Measurements from ENCODE around the gene CTDNEP1. TPM values are rescaled to one million over a fixed set of nuclear protein-coding genes. Genes with fewer than 3 reads are reported as not detected.
A peak's percentile ranks its signal among the peaks of the same experiment; 100 is the strongest.

The CTDNEP1 gene
- total RNA-seq, 1 donor from 2014 or later: 105 TPM

GRCh38 chr17:7234083-7234951 is 17.2 kb downstream of the CTDNEP1 start, which contains the start of gene DVL2:
Gene DVL2 (minus strand): TSS chr17:7234517. CDS start chr17:7234262, 255 bp downstream.
- intact Hi-C loops (cut with micrococcal nuclease): no loop called here
- Histone ChIP-seq H3K27ac (replicated peaks) (peak within 1 kb of the TSS; percentile 93), H3K27me3 (ENCODE audit: low read depth) (no peaks in the 10 kb centered on the region), H3K4me1 (peaks cover 67% of the 10 kb centered on the region), H3K9me3 (replicated peaks) (no peaks in the 10 kb centered on the region), H3K36me3 (peaks cover 33% of the 10 kb centered on the region), H3K4me3 (peak within 1 kb of the TSS; percentile 79)
- TF ChIP-seq, protein P1, sequence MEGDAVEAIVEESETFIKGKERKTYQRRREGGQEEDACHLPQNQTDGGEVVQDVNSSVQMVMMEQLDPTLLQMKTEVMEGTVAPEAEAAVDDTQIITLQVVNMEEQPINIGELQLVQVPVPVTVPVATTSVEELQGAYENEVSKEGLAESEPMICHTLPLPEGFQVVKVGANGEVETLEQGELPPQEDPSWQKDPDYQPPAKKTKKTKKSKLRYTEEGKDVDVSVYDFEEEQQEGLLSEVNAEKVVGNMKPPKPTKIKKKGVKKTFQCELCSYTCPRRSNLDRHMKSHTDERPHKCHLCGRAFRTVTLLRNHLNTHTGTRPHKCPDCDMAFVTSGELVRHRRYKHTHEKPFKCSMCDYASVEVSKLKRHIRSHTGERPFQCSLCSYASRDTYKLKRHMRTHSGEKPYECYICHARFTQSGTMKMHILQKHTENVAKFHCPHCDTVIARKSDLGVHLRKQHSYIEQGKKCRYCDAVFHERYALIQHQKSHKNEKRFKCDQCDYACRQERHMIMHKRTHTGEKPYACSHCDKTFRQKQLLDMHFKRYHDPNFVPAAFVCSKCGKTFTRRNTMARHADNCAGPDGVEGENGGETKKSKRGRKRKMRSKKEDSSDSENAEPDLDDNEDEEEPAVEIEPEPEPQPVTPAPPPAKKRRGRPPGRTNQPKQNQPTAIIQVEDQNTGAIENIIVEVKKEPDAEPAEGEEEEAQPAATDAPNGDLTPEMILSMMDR (IDR thresholded peaks at IDR 0.05; ENCODE audit: borderline replicate concordance): no peak
- DNase-seq: peak; percentile 96

- Histone ChIP-seq H3K27ac (replicated peaks) (peak overlapping the region; percentile 93), H3K9me3 (replicated peaks) (no peaks in the 10 kb centered on the region), H3K4me1 (peaks cover 61% of the 10 kb centered on the region), H3K36me3 (peaks cover 39% of the 10 kb centered on the region), H3K27me3 (ENCODE audit: low read depth) (no peaks in the 10 kb centered on the region), H3K4me3 (peak overlapping the region; percentile 79)
- TF ChIP-seq, protein P1 (IDR thresholded peaks at IDR 0.05; ENCODE audit: borderline replicate concordance): no peak
- intact Hi-C loops (cut with micrococcal nuclease): no loop called here
- no peak for DNase-seq
Measured at GRCh38 chr17:7233701-7234082, 17.8 kb downstream of the CTDNEP1 start.

GRCh38 chr17:7232114-7232513 is 19.4 kb downstream of the CTDNEP1 start:
- H3K4me3 ChIP-seq: no peak overlapping the region
- H3K27me3 ChIP-seq (ENCODE audit: low read depth): no peaks in the 10 kb centered on the region
- intact Hi-C loops (cut with micrococcal nuclease): no loop called here
- peaks cover 55% of the 10 kb centered on the region for H3K36me3 ChIP-seq
- no peaks in the 10 kb centered on the region for H3K9me3 ChIP-seq (replicated peaks)
- TF ChIP-seq, protein P1 (IDR thresholded peaks at IDR 0.05; ENCODE audit: borderline replicate concordance): no peak
- H3K27ac ChIP-seq (replicated peaks): no peak overlapping the region
- no peak for DNase-seq
- peaks cover 51% of the 10 kb centered on the region for H3K4me1 ChIP-seq

DNA sequence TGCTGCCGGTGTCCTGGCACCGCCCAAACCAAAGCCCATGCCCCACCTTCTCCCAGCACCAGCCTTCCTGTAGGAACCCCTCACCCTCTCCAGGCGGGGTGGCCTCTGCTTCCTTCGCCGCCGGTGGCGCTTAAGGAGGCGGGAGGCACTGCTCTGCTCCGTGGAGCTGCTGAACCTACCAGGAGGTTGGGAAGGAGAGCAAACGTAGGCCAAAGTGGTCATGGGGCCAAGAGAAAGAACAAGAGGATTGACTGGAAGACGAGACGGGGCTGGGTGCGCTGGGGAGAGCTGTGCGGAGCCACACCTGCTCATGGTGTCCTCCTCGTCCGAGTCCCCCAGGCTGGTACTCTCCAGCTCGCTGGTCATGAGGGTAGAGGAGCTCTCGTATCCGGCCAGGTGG is 22.0 kb downstream of the CTDNEP1 start:
- Histone ChIP-seq H3K4me3 (no peak overlapping the region), H3K27me3 (ENCODE audit: low read depth) (no peaks in the 10 kb centered on the region), H3K4me1 (peaks cover 46% of the 10 kb centered on the region), H3K27ac (replicated peaks) (no peak overlapping the region), H3K36me3 (peaks cover 61% of the 10 kb centered on the region), H3K9me3 (replicated peaks) (no peaks in the 10 kb centered on the region)
- DNase-seq: no peak
- intact Hi-C loops (cut with micrococcal nuclease): no loop called here
- TF ChIP-seq, protein P1 (IDR thresholded peaks at IDR 0.05; ENCODE audit: borderline replicate concordance): no peak

GRCh38 chr17:7228920-7229319 is 22.6 kb downstream of the CTDNEP1 start:
- Histone ChIP-seq H3K9me3 (replicated peaks) (no peaks in the 10 kb centered on the region), H3K4me1 (peaks cover 46% of the 10 kb centered on the region), H3K27me3 (ENCODE audit: low read depth) (no peaks in the 10 kb centered on the region), H3K4me3 (no peak overlapping the region), H3K27ac (replicated peaks) (no peak overlapping the region), H3K36me3 (peaks cover 66% of the 10 kb centered on the region)
- no peak for DNase-seq
- TF ChIP-seq, protein P1 (IDR thresholded peaks at IDR 0.05; ENCODE audit: borderline replicate concordance): no peak
- intact Hi-C loops (cut with micrococcal nuclease): no loop called here

All from left ventricle myocardium inferior (tissue), 1 donor.